Occipital lobe (tissue), 2 donors: ENCODE results near the gene SGCB. TPM values are rescaled to one million over a fixed set of nuclear protein-coding genes. Genes with fewer than 3 reads are reported as not detected.
"Not testable (repeated sequence)": the region's sequence is repeated elsewhere in the genome, so short reads cannot be mapped to it uniquely, and the experiment has no call there.

Experiments used
- DNase-seq: peaks from one replicate; lab custom pipeline; 2025; lab: John Stamatoyannopoulos, UW
- total RNA-seq: library from RNA; depleted of rRNA; stranded (reverse); fragments of >200 nt; gene quantifications from one replicate; pipeline ENCODE4 v1.2.3, GENCODE V29; 2014

SGCB gene, protein sequence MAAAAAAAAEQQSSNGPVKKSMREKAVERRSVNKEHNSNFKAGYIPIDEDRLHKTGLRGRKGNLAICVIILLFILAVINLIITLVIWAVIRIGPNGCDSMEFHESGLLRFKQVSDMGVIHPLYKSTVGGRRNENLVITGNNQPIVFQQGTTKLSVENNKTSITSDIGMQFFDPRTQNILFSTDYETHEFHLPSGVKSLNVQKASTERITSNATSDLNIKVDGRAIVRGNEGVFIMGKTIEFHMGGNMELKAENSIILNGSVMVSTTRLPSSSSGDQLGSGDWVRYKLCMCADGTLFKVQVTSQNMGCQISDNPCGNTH
- 65.5 TPM for total RNA-seq

DNA sequence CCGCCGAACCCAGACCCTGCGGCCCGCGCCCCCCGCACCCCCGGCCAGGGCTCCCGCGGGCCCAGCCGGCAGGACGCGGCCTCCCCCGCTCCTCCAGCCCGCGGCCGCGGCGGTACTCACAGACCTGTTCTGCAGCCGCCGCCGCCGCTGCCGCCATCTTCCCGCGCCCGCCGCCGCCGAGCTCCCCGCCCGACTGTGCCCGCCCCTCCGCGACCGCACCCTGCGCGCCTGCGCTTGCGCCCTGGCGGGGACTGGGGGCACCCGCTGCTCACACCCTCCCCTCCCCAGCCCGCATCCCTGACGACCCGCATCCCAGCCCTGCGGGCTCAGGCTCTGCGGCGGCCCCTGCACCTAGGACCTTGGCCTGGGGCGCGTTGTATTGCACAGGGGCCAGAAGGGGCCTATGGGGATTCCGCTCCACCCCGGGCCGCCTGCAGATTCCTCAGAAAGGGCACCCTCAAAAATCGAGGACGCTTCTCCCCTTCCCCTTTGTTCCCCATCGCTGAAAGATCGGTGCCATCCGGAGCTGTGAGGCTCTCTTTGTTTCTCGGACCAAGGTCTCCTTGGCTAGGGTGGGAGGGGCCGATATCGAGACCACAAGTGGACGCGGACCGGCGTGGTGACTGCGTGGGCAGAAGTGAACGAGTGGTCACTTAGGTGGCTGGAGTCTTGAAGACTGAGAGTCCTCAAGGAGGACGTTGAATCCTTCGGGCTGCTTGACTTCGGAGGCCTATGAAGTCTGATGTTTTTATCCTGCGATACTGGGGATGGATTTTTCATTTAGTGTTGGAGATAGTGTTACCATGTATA lies at the start of gene SGCB:
Gene SGCB, minus strand, starts transcription at position 197 of the 810 bp plus-strand sequence. Its CDS starts 40 bp downstream, at position 157.
- peak; percentile 77 for DNase-seq

DNA sequence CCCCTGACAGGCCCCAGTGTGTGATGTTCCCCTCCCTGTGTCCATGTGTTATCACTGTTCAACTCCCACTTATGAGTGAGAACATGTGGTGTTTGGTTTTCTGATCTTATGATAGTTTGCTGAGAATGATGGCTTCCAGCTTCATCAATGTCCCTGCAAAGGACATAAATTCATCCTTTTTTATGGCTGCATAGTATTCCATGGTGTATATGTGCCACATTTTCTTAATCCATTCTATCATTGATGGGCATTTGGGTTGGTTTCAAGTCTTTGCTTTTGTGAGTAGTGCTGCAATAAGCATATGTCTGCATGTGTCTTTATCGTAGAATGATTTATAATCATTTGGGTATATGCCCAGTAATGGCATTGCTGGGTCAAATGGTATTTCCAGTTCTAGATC lies 48.3 kb upstream of the SGCB start:
- not testable (repeated sequence) for DNase-seq

DNA sequence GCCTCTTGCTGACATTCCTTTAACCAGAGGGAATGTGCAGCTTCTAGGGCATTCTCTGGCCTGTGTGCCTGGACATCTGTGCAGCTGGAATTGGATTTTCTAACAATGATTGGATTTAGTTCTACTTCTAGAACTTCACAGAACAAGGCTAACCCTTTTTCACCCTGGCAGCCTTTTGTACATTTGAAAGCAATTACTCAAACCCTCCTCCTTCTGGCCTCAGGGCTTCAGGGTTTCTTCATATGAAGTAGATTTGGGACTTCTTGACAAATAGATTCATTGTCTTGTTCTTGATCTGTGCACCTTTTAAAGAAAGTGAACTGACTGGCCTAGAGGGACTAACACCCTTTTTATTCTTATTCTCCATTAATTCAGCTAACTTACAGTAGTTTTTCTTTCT lies 43.1 kb upstream of the SGCB start:
- DNase-seq = no peak

DNA sequence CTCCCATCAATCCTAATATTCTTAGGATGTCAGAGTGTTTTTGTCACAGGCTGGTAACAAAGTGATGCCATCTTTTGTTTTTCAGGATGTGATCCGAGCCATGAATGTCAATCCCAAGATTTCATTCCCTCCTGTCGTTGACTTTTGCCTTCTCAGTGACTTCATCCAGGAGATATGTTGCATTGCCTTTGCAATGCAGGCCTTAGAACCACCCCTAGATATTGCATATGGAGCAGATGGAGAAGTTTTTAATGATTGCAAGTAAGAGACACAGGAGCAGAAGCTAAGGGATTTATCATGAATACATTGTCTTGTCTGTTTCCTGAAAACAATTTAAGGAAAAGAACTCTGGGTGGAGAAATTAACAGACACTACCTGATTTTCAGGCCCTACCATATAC lies 41.6 kb upstream of the SGCB start:
- no peak for DNase-seq

DNA sequence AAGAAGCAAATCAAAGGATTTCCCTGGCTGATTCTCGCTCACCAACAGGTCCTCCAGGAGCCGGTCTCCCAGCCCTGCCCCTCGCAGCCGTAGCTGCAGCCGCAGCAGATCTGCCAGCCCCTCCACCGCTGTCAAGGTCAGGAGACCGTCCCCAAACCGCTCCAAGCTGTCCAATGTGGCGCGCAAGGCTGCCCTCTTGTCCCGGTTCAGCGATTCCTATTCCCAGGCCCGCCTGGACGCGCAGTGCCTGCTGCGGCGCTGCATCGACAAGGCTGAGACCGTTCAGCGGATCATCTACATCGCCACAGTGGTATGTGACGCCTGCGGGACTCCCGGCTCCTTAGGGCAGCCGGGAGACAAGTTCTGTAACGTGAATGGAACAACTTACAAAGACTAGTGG lies 38.6 kb upstream of the SGCB start:
- no peak for DNase-seq

DNA sequence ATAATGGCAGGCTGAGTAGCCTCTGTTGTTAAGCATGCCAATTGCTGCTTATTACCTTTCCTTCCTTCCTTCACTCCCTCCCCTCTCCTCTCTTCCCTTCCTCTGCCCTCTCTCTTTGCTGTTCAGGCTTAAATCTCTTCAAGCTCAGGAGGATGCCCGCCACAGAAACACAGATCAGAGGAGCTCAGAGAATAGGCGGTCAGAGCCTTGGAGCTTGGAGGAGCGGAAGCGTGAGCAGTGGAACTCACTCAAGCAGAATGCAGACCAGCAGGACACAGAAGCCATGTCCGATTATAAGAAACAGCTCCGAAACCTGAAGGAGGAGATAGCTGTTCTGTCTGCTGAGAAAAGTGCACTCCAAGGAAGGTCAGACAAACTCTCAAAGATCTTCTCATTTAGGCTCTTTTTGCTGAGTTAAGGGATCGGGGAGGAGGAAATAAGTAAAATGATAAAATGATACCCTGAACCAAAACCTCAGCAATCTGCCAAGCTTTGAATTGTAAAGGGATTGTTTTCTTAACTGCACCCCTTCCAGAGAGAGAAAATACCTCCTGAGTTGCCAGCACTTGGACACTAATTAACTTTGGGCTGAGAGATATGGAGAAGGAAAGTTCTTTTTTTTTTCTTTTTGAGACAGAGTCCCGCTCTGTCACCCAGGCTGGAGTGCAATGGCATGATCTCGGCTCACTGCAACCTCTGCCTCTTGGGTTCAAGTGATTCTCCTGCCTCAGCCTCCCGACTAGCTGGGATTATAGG lies 33.9 kb upstream of the SGCB start:
- no peak for DNase-seq

DNA sequence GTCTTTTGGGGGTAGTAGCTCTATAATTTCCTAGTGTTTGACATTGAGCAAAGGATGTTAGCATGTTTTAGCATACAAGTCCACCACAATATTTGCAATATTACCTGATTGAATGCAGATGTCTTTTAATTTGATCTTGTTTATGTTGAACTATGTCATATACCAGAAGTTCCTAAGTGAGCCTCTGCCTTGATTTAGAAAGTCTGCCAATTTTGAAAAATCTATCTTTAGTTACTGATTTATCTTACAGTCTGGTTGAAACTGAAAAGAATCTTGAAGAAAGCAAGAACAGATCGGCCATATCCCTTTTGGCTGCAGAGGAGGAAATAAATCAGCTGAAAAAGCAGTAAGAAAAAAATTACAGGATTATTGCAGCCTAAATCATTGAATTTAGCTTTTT lies 31.5 kb upstream of the SGCB start:
- no peak for DNase-seq

DNA sequence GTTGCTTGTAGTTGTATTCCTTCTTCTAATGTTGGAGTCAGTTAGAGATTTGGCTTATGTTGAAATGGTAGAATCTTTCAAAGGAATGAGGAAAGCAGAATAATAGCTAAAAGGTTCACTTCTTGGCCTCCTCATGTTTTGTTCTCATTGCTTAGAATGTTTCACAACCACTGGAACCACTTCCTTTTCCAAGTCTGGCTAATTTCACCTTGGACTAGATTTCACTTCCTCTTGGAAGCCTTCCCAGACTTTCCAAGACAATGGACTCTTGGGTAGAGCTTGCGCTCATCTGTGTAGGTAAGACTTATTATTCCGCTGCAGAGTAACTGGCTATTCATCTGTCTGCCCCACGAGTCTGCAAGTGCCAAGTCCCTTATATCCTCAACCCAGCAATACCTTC lies 21.3 kb upstream of the SGCB start:
- no peak for DNase-seq

DNA sequence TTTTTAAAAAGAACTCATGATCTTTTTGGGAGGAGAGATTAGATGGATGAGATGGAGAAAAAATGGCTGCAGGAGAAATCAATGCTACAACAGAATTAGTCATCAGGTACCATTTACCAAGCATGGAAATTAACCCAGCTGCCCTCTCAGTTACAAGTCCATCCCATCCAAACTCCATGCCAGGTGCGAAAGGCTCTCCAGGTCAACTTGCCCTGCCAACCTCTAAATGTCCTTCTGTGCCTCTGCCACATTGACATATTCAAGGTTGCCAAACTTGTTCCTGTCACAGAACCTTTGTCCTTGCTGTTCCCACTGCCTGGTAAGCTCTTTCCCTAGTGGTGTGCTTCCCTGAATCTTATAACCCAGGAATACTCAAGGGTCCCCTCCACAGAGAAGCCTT lies 20.2 kb upstream of the SGCB start:
- DNase-seq = no peak

DNA sequence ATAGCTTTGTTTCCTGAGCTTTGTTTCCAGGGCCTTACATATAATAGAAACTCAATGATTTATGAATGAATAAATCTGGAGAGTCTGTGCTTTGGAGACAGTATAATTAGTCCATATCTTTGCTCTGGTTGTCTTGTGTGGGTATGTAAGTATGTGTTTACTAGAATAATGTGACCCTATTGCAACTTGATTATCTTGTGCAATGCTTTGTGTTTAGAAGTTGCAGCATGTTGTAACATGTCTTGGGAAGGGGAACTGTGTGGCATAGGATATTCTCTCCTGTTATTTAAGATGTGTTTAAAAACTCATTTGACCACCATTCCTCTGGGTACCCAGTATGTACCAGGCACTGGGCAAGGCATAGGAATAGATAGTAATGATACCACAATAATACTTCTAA lies 19.1 kb upstream of the SGCB start:
- DNase-seq = no peak

DNA sequence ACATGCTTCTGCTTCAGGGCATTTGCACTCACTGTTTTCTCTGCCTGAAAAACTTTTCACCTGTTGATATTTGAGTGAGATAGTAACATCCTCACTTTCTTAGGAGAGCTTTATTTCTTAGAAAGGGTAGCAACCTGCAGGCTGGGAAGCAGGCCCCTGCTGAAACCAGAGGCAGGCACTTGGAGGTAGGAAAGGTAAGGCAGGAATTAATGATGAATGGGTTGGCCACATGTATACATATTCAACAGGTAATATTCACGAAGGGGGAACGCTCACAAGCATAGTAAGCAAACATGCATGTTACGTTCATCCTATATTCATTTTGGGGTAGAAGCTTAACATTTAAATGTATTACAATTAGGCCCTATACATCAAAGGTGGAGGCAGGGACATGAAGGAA lies 16.2 kb upstream of the SGCB start:
- no peak for DNase-seq

DNA sequence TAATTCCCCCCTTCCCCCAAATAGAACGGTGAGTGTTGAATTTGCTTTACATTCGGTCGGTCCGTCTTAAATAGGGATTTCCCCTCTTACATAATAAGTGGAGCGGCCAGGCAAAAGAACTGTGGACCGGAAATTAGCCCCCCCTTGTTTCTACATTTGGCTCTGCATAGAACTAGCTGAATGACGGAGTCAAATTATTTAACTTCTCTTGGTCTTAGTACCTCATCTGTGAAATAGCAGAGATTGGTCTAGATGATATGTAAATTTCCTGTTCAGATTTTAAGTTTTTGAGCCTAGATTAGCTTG lies 14.3 kb upstream of the SGCB start:
- DNase-seq = no peak

DNA sequence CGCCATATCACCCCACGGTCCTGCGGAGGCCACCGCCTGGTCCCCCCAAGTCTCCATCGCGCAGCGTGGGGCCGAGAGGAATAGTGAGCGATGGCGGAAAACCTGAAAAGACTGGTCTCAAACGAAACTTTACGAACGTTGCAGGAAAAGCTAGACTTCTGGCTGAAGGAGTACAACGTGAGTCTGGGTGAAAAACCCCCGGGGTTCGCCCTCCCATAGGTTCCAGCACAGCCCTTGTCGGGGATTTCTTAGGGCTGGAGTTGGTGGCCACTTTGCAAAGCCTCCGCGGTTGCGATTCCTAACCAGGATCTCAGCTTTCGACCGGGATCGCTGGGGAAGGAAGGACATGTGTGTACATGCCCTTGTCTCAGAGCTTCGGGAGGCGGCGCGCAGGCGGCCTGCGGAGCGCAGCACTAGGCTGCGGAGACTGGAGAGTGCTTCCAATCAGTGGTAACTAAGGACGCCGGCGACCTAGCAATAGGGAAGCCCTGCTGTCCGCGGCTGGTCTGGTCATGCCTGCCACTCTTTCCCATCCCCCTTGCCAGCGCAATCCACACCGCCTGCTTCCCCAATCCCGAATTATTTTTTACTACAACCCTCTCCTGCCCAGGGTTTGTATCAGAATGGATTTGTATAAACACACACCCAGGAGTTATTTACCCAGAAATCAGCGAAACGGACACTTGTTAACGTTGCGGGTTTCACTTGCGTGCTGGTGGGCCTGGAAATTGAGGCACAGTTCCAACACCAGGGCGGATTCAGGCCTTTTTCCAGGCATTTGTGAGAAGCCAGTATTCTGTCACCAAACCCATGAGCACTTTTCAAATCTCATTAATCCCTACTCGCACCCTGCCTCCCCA lies 13.7 kb upstream of the SGCB start:
- DNase-seq = peak; percentile 36

DNA sequence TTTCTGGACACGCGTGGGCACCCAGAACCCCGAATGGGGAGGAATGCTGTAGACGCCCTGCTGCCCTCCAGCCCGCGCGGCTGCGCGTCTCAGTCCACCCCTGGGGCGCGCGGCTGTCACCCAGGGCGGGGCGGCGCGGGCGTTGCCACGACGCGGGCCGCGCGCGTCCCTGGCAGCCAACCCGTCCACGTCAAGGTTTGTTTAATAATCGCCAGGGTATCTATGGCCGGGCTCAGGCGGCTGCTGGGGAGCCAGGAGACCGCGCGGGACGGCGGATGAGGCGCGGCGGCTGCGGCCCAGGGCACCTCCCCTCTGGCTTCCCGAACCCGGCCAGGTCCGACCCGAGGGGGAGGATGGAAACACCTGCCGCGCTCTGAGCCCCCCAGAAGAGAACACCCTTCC lies 13.1 kb upstream of the SGCB start, which contains the start of gene SPATA18:
Gene SPATA18, plus strand, starts transcription at position 92 of the 402 bp plus-strand sequence. CDS start 401 bp downstream, outside the sequence.
- DNase-seq = no peak

DNA sequence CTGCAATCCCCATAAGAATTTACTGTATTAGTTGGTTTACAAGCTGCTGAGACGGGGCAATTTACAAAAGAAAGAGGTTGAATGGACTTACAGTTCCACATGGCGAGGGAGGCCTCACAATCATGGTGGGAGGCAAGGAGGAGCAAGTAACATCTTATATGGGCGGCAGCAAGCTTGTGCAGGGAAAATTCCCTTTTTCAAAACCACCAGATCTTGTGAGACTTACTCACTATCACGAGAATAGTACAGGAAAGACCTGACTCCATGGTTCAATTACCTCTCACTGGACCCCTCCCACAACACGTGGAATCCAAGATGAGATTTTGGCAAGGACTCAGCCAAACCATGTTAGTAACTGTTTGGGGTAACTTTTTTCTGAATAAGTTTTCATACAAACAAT lies 11.2 kb upstream of the SGCB start:
- DNase-seq = no peak

DNA sequence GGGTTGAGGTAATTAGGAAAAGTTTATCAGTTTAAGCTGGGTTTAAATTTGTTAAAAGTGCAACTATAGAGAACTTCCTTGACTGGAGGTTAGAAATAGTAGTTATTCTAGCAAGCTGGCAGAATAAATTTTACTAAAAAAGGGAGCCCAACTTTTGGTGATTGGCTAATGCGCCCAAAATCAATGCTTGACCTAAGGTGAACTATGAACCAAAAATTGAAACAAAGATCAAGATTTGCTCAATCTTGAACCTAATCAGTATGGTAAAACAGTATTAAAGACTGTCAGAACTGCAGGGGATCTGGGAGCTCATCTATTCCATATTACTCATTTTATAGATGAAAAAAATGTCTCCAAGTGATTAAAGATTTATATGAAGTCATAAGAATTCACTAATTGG lies 6.9 kb upstream of the SGCB start:
- DNase-seq = no peak

DNA sequence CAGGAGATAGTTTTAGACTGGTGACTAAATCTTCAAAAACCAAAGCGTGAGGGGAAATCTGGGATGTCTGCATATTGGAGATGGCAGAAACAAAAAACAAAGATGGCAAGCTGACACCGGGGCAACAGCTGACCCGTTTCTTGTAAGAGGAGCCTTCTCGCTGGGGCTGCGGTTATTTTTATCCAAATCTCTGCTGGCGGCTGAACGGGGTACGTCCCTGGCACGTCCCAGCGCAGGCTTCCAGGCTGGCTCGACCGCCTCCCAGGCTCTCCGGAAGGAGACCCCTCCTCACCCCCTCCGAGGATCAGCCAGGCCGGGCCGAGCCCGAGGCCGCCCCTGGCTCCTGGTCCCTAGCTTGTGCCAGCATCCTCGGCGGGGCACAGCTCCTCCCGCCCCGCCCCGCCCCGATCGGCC lies 403 bp downstream of the SGCB start:
- DNase-seq = peak; percentile 41

DNA sequence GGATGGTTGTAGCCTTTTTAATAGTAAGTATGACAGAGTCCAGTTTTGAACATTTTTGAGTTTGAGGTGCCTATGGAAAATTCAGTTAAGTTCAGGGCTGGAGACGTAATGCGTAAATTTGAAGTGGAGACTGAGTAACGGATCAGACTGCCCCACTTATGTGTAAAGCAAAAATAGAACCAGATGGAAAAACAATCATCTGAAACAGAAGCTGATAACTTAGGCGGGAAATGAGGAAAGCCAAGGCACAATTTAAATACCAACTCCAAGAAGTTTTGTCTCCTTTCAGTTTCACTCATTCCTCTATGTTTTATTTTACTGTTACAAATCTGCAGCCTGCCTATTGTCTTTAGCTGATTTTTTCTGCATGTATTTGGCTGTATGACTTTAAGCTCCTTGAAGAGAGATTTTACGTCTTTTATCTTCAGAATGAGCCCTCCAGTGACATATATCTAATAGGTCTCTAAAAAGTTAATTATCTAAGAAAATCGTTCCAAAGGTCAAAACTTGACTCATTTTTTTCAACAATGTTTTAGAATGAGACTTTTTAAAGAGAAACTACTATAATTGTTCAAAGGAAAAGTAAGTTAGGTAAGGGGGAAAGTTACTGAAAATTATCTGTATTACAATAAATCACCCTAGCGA lies 1.1 kb downstream of the SGCB start:
- DNase-seq = no peak

DNA sequence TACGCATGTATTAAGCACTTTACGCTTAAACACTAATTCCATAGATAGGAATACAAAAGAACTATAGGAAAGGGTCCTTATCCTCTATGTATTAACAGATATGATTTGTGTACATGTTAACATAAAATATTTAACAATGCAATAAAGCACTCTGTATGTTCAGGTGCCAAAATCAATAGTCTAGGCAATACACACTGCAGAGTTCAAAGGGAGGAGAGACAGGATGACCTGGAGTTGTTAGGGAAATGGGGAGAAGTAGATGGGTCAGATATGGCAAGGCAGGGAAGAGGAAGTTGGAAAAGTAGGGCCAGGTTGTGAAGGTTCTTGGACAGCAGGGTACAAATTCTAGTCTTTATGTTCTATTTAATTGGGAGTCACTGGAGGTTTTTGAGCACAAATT lies 2.9 kb downstream of the SGCB start:
- DNase-seq = no peak

DNA sequence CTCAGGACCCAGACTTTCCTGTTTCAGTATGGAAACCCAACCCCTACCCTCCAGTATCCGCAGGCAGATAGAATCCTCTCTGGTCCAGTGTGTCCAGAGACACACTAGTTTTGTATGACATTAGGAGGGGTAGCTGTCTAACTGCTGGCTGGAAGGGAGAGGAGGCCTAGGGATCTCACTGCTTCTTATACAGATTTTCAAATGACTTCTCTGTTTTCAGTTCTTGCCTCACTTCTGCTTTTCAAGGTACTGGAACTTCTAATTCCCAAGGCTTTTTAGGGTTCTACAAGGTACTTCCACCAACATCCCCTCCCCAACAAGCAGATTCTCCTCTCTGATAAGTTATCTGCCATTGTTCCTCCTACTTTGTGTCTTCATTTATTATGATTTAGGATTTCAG lies 6.1 kb downstream of the SGCB start:
- no peak for DNase-seq

DNA sequence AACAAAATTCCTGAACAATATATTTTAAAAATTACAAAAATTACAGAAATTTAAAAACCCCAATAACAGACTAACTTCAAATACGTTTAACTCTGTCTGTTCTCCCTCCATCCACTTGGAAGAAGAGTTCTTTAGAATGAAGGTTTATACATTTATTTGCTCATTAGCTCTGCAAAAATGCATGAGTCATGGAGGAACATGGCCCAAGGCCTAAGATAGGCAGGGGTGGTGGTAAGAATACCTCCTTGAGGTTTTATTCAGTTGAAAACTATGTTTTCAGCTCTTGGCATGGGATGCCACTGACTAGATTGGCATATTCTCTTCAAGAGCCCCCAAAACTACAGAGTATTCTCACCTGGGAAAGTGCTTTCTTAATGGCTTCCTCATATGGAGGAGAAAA lies 9.1 kb downstream of the SGCB start:
- DNase-seq = no peak
